CD8-positive, alpha-beta memory T cell (primary cell): ENCODE data around the gene FGG. TPM values are rescaled to one million over a fixed set of nuclear protein-coding genes. Genes with fewer than 3 reads are reported as not detected.

Source experiments
- CTCF ChIA-PET: fragments of 350-600 bp; sonication (Branson Sonifier 250); formaldehyde crosslinking; loops from one replicate; lab custom pipeline; 2021; ENCODE audit warnings: antibody characterized with exemption; lab: Charles Lee
- POLR2A ChIA-PET: fragments of 350-600 bp; sonication (Branson Sonifier 250); formaldehyde crosslinking; loops from one replicate; lab custom pipeline; 2021; ENCODE audit warnings: antibody characterized with exemption; lab: Charles Lee
- DNase-seq, 5 donors: peaks; one replicate each; pipeline versions ENCODE4 v3.0.0 to v3.0.0-alpha.2; 2020 to 2022; ENCODE audit warnings: mixed read lengths in 1 of 5
- H3K27ac ChIP-seq: one replicate; pipeline ENCODE4 v1.7.0; 2013; ENCODE audit warnings: low read depth, mild to moderate bottlenecking, low read length, moderate library complexity
- H3K27me3 ChIP-seq: 2 replicates; pipeline ENCODE4 v1.7.0; 2013; ENCODE audit warnings: low read length, mild to moderate bottlenecking; ENCODE audit not compliant: insufficient read depth, poor library complexity, severe bottlenecking
- H3K36me3 ChIP-seq: 2 replicates; pipeline ENCODE4 v1.7.0; 2013; ENCODE audit warnings: mild to moderate bottlenecking, low read length, moderate library complexity; ENCODE audit not compliant: insufficient read depth
- H3K4me1 ChIP-seq: 2 replicates; pipeline ENCODE4 v1.7.0; 2013; ENCODE audit warnings: mild to moderate bottlenecking, low read length, moderate library complexity; ENCODE audit not compliant: insufficient read depth
- H3K4me3 ChIP-seq: 2 replicates; pipeline ENCODE4 v1.7.0; 2013; ENCODE audit warnings: mild to moderate bottlenecking, low read length
- H3K9me3 ChIP-seq: 2 replicates; pipeline ENCODE4 v1.7.0; 2013; ENCODE audit warnings: mild to moderate bottlenecking, low read length
- H3K27ac Mint-ChIP-seq, 8 donors: one replicate each; pipeline ENCODE4 v1.8.0; 2020 to 2021; ENCODE audit warnings: mixed read lengths in 8 of 8, mild to moderate bottlenecking in 6 of 8, inconsistent platforms in 3 of 8, moderate library complexity in 3 of 8
- H3K27me3 Mint-ChIP-seq, 2 donors: one replicate each; pipeline ENCODE4 v1.8.0; 2020 to 2021; ENCODE audit warnings: mixed read lengths in 2 of 2, mild to moderate bottlenecking in 1 of 2, moderate library complexity in 1 of 2
- H3K36me3 Mint-ChIP-seq, 3 donors: one replicate each; pipeline ENCODE4 v1.8.0; 2020 to 2021; ENCODE audit warnings: mixed read lengths in 3 of 3, inconsistent platforms in 1 of 3, mild to moderate bottlenecking in 1 of 3
- H3K4me1 Mint-ChIP-seq, 3 donors: one replicate each; pipeline ENCODE4 v1.8.0; 2020 to 2021; ENCODE audit warnings: mixed read lengths in 3 of 3, inconsistent platforms in 1 of 3, mild to moderate bottlenecking in 1 of 3
- H3K4me3 Mint-ChIP-seq, 7 donors: one replicate each; pipeline ENCODE4 v1.8.0; 2020 to 2021; ENCODE audit warnings: mixed read lengths in 7 of 7, mild to moderate bottlenecking in 6 of 7, moderate library complexity in 4 of 7, inconsistent platforms in 2 of 7
- H3K9me3 Mint-ChIP-seq, 5 donors: one replicate each; pipeline ENCODE4 v1.8.0; 2020 to 2022; ENCODE audit warnings: mixed read lengths in 5 of 5, mild to moderate bottlenecking in 3 of 5, moderate library complexity in 2 of 5, inconsistent platforms in 1 of 5
- polyA plus RNA-seq: library from polyadenylated mRNA; unstranded; fragments of 300-500 nt; fragmentation: Illumina TruSeq; gene quantifications from one replicate; pipeline ENCODE4 v1.2.3, GENCODE V29; 2021
- total RNA-seq, 2 experiments: library from RNA; stranded (reverse); gene quantifications; one replicate each; pipeline ENCODE4 v1.2.3, GENCODE V29; 2021

The FGG gene
- total and polyA plus RNA-seq, 3 experiments from 2014 or later = not detected

DNA sequence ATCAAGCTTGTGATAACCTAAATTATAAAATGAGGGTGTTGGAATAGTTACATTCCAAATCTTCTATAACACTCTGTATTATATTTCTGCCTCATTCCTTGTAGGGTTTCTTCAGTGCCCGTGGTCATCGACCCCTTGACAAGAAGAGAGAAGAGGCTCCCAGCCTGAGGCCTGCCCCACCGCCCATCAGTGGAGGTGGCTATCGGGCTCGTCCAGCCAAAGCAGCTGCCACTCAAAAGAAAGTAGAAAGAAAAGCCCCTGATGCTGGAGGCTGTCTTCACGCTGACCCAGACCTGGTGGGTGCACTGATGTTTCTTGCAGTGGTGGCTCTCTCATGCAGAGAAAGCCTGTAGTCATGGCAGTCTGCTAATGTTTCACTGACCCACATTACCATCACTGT, 46.8 kb downstream of the FGG start:
- POLR2A ChIA-PET = no interaction called here
- Mint-ChIP-seq H3K9me3 (no peaks in the 10 kb centered on the region), H3K4me3 (no peak overlapping the region), H3K36me3 (no peaks in the 10 kb centered on the region), H3K27ac (no peak overlapping the region), H3K27me3 (peaks cover 3 to 27% of the 10 kb centered on the region in 2 donors), H3K4me1 (no peaks in the 10 kb centered on the region)
- Histone ChIP-seq H3K27me3 (no peaks in the 10 kb centered on the region), H3K4me3 (no peak overlapping the region), H3K9me3 (no peaks in the 10 kb centered on the region), H3K4me1 (no peaks in the 10 kb centered on the region), H3K36me3 (no peaks in the 10 kb centered on the region), H3K27ac (no peak overlapping the region)
- CTCF ChIA-PET = no interaction called here
- DNase-seq = no peak

DNA sequence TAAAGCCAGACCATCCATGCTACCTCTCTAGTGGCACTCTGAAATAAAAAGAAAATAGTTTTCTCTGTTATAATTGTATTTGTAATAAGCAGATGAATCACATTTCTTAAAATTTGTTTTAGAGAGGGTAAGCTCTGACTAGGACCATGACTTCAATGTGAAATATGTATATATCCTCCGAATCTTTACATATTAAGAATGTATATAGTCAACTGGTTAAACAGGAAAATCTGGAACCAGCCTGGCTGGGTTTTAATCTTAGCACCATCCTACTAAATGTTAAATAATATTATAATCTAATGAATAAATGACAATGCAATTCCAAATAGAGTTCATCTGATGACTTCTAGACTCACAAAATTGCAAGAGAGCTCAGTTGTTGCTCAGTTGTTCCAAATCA, 48.1 kb downstream of the FGG start:
- Mint-ChIP-seq H3K36me3 (no peaks in the 10 kb centered on the region), H3K9me3 (no peaks in the 10 kb centered on the region)
- no peaks in the 10 kb centered on the region for H3K4me1 ChIP-seq

DNA sequence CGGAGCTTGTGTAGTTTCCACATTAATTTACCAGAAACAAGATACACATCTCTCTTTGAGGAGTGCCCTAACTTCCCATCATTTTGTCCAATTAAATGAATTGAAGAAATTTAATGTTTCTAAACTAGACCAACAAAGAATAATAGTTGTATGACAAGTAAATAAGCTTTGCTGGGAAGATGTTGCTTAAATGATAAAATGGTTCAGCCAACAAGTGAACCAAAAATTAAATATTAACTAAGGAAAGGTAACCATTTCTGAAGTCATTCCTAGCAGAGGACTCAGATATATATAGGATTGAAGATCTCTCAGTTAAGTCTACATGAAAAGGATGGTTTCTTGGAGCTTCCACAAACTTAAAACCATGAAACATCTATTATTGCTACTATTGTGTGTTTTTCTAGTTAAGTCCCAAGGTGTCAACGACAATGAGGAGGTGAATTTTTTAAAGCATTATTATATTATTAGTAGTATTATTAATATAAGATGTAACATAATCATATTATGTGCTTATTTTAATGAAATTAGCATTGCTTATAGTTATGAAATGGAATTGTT, 49.7 kb downstream of the FGG start, which contains the start of gene FGB:
Gene FGB (plus strand): TSS at position 315 of the 558 bp plus-strand sequence. CDS start 8 bp downstream, at position 323.
- no peaks in the 10 kb centered on the region for H3K9me3 Mint-ChIP-seq
- Histone ChIP-seq H3K27ac (no peak within 1 kb of the TSS), H3K4me1 (no peaks in the 10 kb centered on the region), H3K4me3 (no peak within 1 kb of the TSS), H3K9me3 (no peaks in the 10 kb centered on the region), H3K36me3 (no peaks in the 10 kb centered on the region), H3K27me3 (no peaks in the 10 kb centered on the region)
- peaks cover 0 to 20% of the 10 kb centered on the region in 2 donors for H3K27me3 Mint-ChIP-seq
- POLR2A ChIA-PET = no interaction called here
- CTCF ChIA-PET = no interaction called here
- H3K36me3 Mint-ChIP-seq = no peaks in the 10 kb centered on the region
- DNase-seq = no peak
- no peak within 1 kb of the TSS for H3K27ac Mint-ChIP-seq
- peaks cover 0 to 5% (median 0%) of the 10 kb centered on the region in 3 donors for H3K4me1 Mint-ChIP-seq
- H3K4me3 Mint-ChIP-seq = no peak within 1 kb of the TSS

More for the DNA sequence above, 48.1 kb downstream of the FGG start:
- H3K4me1 Mint-ChIP-seq = peaks cover 0 to 5% (median 0%) of the 10 kb centered on the region in 3 donors
- ChIA-PET POLR2A (no interaction called here), CTCF (no interaction called here)
- H3K4me3 ChIP-seq = no peak overlapping the region
- H3K27ac ChIP-seq = no peak overlapping the region
- no peak overlapping the region for H3K4me3 Mint-ChIP-seq
- H3K27ac Mint-ChIP-seq = no peak overlapping the region
- no peaks in the 10 kb centered on the region for H3K36me3 ChIP-seq
- no peaks in the 10 kb centered on the region for H3K27me3 ChIP-seq
- peaks cover 0 to 21% of the 10 kb centered on the region in 2 donors for H3K27me3 Mint-ChIP-seq
- no peaks in the 10 kb centered on the region for H3K9me3 ChIP-seq
- no peak for DNase-seq

DNA sequence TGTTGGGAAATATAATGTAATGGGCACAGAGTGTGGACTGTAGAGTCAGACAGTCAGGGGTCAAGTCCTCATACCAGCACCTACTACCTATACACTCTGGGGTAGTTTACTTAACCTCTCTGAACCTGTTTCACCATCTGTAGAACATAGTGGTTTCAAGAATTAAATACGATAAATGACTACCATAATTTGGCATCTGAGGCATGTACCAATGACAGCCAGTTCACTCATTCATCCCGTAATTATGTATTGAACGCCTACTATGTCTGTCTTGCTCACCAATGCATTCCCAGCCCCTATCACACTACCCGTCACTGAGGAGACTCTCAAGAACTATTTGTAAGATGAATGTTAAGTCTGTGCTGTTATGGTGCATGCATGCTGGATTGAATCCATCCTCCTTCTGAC, 51.6 kb downstream of the FGG start:
- Mint-ChIP-seq H3K27ac (no peak overlapping the region), H3K4me3 (no peak overlapping the region), H3K9me3 (no peaks in the 10 kb centered on the region), H3K4me1 (peaks cover 0 to 5% (median 0%) of the 10 kb centered on the region in 3 donors), H3K36me3 (no peaks in the 10 kb centered on the region), H3K27me3 (peaks cover 1 to 10% of the 10 kb centered on the region in 2 donors)
- H3K4me1 ChIP-seq = no peaks in the 10 kb centered on the region
- no peak overlapping the region for H3K4me3 ChIP-seq
- ChIA-PET POLR2A (no interaction called here), CTCF (interaction anchor here (2.8 kb wide), 1 partner anchor 11 kb away, joined by 14 read pairs; the partner anchor contains the start of gene PLRG1)
- H3K27ac ChIP-seq = no peak overlapping the region
- no peak for DNase-seq
- H3K36me3 ChIP-seq = no peaks in the 10 kb centered on the region
- no peaks in the 10 kb centered on the region for H3K27me3 ChIP-seq
- H3K9me3 ChIP-seq = no peaks in the 10 kb centered on the region

DNA sequence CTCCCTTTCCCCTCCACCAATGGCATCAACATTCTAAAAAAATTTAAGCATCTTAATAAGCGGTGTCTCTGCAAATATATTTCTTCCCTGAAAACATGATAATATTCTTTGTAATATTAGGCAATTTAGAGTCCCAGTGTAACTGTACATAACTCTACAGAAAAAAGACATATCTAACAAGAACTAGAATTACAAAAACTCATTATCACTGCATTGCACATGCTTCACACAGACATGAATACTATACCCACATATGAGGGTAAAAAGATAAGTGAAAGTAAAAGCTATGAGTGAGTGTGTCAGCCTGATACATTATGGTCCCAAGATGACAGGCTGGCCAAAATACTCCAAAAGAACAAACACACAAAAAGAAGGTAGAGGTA, 52.0 kb downstream of the FGG start:
- Histone ChIP-seq H3K4me3 (no peak overlapping the region), H3K36me3 (no peaks in the 10 kb centered on the region), H3K27me3 (no peaks in the 10 kb centered on the region), H3K9me3 (no peaks in the 10 kb centered on the region), H3K27ac (no peak overlapping the region), H3K4me1 (no peaks in the 10 kb centered on the region)
- Mint-ChIP-seq H3K4me1 (peaks cover 0 to 5% (median 0%) of the 10 kb centered on the region in 3 donors), H3K4me3 (no peak overlapping the region), H3K9me3 (no peaks in the 10 kb centered on the region), H3K27ac (no peak overlapping the region), H3K27me3 (peaks cover 1 to 10% of the 10 kb centered on the region in 2 donors), H3K36me3 (no peaks in the 10 kb centered on the region)
- ChIA-PET POLR2A (no interaction called here), CTCF (interaction anchor here (2.8 kb wide), 1 partner anchor 10 kb away, joined by 14 read pairs; the partner anchor contains the start of gene PLRG1)
- DNase-seq = no peak

DNA sequence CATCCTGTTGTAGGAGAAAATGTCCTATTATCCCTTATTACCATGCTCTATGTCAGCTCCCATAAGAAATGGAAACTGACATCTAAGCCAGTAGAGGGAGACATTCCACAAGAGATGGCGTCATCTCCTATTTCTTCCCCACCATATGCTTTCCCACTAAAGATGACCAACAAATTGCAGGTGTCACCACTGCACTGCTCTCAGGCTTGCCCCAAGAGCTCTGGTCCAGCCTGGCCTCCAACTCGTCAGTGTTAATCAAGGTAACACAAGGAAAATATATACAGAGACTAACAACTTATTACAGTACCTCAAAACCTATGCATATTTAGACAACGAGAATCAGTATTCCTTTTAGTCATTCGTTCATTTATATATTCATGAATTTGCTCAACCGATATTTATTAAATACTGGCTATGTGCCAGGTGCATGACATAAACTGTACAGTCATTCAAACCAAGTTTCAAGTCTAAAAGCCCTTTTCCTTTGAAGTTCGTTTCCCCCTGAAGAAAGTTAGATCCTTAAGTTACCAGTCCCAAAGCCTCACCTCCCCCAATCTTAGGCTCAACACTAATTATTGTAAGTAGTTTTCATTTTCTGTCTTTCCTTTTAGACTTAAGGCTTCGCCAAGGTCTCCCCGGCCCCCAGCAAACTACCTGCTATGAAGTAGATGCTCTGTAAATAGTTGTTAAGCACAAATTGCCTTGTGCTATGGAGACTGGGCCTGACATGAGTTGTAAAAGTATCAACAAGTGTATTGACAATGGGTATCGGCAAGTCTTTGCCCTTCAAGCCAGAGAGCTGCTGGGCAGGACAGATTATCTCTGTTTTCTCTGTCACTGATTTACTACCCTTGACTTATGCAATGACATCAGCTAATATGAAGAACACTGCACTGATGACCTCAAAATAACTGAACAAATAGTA, 52.7 kb downstream of the FGG start:
- DNase-seq = no peak
- ChIA-PET POLR2A (no interaction called here), CTCF (interaction anchor here (2.8 kb wide), 1 partner anchor 10 kb away, joined by 14 read pairs; the partner anchor contains the start of gene PLRG1)
- Mint-ChIP-seq H3K27ac (no peak overlapping the region), H3K4me3 (no peak overlapping the region), H3K4me1 (peaks cover 0 to 5% (median 0%) of the 10 kb centered on the region in 3 donors), H3K9me3 (no peaks in the 10 kb centered on the region), H3K27me3 (peaks cover 1 to 10% of the 10 kb centered on the region in 2 donors), H3K36me3 (no peaks in the 10 kb centered on the region)
- no peaks in the 10 kb centered on the region for H3K4me1 ChIP-seq
- H3K27me3 ChIP-seq = no peaks in the 10 kb centered on the region
- H3K36me3 ChIP-seq = no peaks in the 10 kb centered on the region
- no peak overlapping the region for H3K4me3 ChIP-seq
- no peak overlapping the region for H3K27ac ChIP-seq
- H3K9me3 ChIP-seq = no peaks in the 10 kb centered on the region

DNA sequence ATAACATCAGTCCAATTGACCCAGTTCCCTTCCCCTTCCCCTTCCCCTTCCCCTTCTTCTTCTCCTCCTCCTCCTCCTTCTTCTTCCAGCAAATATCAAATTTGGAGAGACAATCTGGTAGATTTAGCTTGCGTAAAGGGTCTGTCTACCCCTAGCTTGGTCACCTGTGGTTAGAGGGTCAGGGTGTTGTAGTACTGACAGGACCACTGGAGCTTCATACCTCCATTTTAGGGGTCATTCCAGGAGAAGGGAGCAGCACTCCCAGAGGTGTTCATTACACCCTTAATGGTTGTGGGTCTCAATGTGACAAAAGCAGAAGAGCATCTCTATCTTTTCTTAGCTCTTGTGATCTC, 53.3 kb downstream of the FGG start:
- H3K36me3 ChIP-seq = no peaks in the 10 kb centered on the region
- CTCF ChIA-PET = interaction anchor here (2.8 kb wide), 1 partner anchor 9 kb away, joined by 14 read pairs; the partner anchor contains the start of gene PLRG1
- no peak overlapping the region for H3K27ac ChIP-seq
- Mint-ChIP-seq H3K4me1 (peaks cover 0 to 5% (median 0%) of the 10 kb centered on the region in 3 donors), H3K27ac (no peak overlapping the region), H3K27me3 (peaks cover 2 to 10% of the 10 kb centered on the region in 2 donors), H3K9me3 (no peaks in the 10 kb centered on the region), H3K36me3 (no peaks in the 10 kb centered on the region), H3K4me3 (no peak overlapping the region)
- H3K9me3 ChIP-seq = no peaks in the 10 kb centered on the region
- no peaks in the 10 kb centered on the region for H3K27me3 ChIP-seq
- H3K4me1 ChIP-seq = no peaks in the 10 kb centered on the region
- POLR2A ChIA-PET = no interaction called here
- H3K4me3 ChIP-seq = no peak overlapping the region
- DNase-seq = no peak
